CD4-positive, alpha-beta T cell treated with Interferon alpha-2 for 1 hour (primary cell): Measurements from ENCODE around the gene AGO4.
"Not testable (repeated sequence)": the region's sequence is repeated elsewhere in the genome, so short reads cannot be mapped to it uniquely, and the experiment has no call there.

ENCODE experiments used
- DNase-seq, 2 donors: peaks; one replicate each; pipeline ENCODE4 v3.0.0-alpha.2; 2020 to 2022

AGO4 gene

DNA sequence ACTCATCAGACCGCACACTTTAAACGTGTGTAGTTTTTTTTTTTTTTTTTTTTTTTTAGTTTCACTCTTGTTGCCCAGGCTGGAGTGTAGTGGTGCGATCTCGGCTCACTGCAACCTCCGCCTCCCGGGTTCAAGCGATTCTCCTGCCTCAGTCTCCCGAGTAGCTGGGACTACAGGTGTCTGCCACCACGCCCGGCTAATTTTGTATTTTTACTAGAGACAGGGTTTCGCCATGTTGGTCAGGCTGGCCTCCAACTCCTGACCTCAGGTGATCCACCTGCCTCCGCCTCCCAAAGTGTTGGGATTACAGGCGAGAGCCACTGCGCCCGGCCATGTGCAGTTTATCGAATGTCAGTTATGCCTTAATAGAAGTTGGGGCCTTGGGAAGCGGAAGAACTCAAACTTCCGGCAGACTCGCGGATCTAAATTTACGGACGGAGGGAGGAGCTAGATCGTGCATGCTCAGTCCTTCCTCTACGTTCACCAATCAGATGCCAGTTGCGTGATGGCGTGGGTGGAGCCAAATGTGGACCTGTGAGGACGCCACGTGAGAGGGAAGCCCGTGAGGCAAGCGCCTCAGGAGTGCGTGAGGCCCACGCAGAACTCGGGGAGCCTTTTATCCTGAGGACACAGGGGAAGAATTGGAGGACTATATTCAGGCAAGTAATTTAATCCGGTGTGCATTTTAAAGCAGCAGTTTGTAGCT lies 61.6 kb downstream of the AGO4 start:
- not testable (repeated sequence) for DNase-seq

DNA sequence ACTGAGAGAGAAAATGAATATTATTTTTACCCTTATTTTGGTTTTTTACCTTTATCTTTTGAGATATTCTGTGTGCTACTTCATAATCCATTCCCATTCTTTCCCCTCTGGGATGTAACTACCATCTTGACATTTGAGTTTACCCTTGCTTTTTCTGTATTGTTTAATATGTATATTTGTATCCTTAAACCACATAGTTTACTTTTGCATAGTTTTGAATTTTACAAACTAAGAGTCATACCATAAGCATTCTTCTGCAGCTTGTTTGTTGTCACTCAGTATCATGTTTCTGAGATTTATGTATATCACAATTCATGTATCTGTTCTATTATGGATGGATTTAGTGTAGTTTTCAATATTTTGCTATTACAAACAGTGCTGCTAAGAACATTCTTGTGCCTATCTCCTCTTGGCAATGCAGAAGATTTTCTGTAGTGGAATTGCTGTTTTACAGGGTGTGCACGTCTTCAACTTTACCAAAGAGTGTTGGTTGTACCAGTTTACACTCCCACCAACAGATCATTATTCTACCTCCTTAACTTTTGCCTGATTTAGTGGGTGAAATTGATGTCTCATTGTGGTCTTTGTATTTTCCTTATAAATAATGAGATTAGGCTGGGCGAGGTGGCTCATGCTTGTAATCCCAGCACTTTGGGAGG lies 63.0 kb downstream of the AGO4 start:
- no peak for DNase-seq

DNA sequence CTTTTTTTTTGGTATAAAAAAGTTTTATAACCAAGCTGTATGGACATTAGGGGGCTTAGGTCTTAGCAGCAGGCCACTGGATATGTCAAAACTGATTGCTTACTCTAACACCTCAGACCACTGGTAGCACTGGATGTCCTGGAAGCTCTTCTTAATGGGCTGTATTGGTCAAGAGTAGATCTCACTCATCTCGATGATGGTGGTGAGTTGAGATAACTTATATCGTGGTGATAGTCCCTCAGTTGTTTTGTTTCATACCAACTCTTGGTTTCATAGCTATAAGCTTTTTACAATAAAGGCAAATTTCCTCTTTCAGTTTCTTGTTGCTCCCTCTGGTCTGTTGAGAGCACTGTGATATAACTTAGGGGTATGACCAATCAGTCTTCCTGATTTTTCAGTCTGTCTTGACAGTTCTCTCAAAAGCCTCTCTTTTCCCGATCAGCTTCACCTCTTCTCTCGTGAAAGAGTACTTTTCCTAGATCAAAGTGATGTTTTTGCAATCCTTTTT lies 65.5 kb downstream of the AGO4 start:
- DNase-seq: no peak

DNA sequence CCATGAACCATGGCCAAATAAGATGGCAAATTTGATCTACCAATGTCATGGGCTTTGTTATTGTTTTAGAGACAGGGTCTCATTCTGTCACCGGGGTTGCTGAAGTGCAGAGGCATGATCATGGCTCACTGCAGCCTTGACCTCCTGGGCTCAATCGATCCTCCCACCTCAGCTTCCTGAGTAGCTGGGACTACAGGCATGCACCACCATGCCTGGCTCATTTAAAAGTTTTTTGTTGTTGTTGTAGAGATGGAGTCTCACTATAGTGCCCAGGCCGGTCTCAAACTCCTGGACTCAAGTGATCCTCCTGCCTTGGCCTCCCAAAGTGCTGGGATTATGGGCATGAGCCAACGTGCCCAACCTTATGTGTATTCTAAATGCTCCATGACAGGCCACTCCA lies 66.3 kb downstream of the AGO4 start:
- DNase-seq: not testable (repeated sequence)

DNA sequence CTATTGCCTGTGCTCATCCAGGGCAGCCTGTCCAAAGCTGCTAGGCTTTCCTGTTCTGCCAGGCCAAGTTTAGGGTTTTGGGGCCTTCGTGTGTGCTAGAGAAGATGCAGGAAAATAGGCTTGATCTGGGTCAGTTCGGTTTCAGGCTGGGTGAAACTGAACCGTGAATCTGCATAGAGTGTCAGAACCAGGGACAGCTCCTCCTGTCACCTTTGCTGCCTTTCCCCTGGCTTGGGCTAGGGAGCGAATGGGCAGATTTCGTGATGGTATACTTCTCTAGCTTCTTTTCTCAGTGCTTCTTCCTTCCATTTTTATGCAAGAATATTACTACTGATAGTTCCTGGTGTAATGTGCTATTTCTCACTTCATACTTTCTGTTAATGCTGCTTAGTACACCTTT lies 69.2 kb downstream of the AGO4 start:
- DNase-seq: no peak

DNA sequence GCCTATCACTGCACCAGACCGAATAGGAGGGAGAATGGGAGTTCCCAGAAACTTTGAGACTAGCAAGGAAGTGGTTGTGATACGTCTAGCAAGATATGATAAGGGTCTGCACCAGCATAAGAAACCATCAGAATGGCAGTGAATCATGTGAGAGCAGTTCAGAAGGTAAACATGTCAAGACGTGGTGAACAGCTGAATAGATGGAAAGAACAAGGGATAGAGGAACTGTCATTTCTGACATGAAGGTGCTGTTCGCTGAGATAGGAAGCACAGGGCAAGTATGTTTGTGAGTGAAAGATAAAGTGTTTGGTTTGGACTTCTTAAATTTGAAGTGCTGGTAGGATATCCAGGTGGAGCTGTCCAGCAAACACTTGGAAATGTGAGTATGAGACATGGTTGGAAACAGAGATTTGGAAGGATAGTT lies 74.0 kb downstream of the AGO4 start:
- DNase-seq: no peak

DNA sequence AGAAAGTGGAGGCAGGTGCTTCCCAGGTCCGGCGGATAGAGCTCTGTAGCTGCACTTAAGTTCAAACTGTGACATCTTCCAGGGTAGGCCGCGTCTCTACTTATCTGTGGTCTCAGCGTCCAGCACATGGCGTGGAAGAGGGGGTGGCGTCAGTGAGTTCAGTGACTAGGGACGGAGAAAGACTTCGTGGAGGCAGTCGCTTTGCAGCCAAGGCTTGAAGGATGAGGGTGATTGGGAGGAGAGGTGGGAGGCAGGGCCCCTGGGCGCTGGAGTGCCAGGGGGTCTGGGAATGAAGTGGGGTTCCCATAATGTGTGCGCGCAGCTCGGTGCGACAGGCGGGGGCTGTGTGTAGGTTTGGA lies 74.7 kb downstream of the AGO4 start:
- DNase-seq: no peak

DNA sequence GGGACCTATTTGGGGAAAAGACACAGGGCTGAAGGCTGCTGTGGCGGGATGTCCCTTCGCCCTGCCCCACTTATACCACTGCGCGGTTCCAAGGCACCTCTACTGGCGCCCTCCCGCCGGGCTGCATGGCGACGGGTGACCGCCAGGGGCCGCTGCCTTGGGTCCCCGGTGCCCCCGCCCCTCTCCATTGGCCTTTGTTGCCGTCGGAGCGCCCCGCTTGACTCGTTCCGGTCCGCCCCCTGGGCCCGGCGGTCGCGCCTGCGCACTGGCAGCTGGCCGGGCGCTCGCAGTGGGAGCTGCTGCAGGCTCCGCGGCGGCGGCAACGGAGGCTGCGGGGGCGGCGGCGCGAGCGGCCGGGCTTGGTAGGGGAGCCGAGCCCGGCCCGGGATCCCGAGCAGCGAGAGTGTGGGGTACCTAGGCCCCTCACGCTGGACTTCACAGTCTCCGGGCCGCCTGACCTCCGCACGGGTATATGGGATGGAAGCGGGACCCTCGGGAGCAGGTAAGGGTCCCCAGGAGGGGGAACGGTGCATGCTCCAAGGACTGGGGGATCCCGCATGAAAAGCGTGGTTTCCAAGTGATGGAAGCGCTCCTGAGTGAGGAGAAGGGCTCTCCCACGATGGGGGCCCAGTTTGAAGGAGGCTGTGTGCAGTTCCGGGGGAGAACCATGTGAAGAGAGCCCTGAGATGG lies 75.3 kb downstream of the AGO4 start, which contains the start of gene AGO1:
TSS of gene AGO1 (plus strand) at position 265 of the 690 bp plus-strand sequence. CDS start at position 478, 213 bp downstream.
- DNase-seq: peak; percentile 97 to 98

DNA sequence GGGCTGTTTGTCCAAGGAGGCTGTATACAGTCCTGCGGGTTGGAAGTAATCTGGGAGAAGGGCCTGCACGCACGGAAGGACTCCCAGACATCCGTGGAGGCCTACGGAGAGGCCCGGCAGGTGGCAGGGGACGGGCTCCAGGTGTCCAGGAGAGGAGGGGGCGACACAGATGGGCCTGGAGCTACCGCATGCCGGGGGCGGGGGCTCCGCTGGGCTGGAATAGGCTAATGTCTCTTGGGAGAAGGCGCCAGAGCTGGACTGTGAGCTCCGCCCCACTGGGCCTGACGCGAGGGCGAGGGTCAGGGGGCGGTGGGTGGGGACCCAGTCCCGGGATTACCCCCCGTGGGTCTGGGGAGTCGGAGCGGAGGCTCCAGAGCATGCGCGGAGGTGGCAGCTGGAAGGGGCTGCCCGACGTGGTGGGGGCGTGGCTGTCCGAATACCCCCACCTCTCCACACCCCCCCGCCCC lies 75.9 kb downstream of the AGO4 start:
- DNase-seq: peak; percentile 40 to 63

DNA sequence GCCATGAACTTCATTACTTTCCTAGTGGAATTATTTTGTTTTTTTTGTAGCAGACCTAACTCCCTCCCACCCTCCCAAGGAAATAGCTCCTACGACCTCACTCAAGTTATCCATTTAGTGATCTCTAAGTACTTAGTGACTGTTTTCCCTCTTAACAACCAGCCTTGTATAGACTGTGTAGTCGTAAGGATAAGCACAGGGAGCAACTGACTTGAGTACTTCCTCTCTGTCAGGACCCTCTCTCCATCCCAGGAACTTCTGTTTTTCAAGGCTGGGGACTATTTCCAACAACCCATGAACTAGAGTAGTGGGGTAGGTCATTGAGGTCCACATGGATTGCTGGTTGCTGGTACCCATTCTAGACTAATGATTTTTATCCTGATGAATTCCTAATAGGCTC lies 77.1 kb downstream of the AGO4 start:
- DNase-seq: no peak

DNA sequence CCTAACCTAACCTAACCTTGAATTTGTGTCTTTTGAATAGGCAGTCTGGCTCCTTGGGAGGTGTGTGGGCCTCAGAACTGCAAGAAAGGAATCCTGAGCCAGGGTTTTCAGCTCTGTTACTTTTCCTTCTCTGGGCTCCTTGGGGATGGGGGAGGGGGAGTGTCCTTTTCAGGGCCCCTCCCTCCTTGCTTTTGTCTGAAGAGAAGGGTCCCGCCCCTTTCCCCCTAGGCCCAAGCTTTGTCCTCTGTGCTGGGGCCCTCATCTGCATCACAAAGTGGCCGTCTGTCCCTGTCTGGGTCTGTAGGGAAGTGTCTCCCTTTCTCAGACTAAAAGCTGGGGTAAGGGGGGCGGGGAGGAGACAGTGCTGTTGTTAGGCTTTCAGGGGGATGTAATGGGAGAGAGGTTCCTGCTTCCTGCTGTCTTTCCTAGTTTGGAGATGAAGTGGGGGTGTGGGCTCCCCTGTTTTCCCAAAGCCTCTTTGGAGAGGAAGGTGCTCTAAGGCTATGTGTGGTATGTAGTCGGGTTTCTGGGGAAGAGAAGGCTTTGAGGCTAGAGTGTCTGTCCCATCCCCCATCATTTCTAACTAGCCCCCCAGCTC lies 78.2 kb downstream of the AGO4 start:
- DNase-seq: no peak

DNA sequence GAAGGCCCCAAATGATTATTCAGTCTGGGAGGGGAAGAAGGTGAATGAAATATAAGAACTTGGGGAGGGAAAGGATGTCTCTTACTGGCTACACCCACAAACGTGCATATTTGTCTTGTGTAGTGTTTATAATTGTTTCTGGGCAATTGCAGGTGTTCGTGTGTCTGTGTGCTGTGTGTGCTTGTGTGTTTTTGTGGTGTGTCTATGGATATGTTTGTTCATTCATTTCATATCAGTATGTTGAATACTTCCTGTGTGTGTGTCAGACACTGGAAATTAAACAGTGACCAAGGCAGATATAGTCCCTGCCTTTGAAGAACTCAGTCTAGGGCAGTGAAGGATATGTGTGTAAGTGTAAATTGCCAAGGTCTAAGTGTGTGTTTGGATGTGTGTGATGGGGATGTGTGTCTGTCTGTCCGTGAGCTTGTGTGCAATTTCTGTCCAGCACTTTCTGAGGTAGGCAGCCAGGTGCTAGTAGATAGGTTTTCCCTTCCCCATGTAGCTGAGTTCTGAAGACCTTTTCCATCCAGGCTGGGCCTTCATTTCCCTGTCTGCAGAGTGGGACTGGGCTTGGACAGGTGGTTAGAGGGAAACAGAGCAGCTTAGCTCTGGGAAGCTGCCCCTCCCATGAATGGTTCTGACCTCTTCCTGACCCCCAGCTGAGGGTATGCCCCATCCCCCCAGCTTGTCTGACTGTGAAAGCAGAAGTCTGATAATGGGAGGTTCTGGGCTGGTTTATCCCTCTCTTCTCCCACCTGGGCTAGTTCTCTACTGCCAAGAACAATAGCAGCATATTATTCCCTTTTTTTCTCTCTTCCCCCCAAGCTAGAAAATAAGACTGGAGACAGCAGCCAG lies 79.0 kb downstream of the AGO4 start:
- peak in 1 of 2 donors; percentile 14 for DNase-seq

DNA sequence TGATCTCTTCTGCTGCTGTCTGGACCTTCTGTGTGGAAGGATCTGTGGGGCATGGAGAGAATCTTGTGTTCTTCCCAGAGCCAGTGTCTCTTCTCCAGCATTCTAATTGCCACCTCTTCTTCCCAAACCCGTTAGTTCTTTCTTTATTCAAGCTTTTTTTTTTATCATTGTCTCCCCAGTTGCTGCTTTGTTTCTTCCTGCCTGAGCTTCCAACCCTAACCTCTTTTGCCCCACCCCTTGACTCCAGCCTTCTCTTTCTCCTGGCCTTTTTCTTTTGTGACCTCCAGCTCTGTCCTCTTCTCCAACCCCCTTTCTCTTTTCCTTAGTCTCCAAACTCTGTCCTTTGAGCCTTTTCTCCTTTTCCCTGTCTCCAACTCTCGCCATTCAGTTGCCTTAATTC lies 79.7 kb downstream of the AGO4 start:
- DNase-seq: no peak

DNA sequence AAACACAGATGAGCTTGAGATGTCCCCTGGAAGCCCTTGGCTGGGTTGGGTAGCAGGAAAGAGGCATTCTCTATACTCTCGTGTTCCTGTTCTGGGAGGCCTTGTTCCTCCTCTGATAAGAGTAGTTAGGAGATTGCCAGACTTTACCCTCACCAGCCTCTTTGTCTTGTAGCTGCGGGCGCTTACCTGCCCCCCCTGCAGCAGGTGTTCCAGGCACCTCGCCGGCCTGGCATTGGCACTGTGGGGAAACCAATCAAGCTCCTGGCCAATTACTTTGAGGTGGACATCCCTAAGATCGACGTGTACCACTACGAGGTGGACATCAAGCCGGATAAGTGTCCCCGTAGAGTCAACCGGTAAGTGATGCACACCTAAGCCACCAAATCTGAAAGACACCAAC lies 80.4 kb downstream of the AGO4 start:
- DNase-seq: no peak

DNA sequence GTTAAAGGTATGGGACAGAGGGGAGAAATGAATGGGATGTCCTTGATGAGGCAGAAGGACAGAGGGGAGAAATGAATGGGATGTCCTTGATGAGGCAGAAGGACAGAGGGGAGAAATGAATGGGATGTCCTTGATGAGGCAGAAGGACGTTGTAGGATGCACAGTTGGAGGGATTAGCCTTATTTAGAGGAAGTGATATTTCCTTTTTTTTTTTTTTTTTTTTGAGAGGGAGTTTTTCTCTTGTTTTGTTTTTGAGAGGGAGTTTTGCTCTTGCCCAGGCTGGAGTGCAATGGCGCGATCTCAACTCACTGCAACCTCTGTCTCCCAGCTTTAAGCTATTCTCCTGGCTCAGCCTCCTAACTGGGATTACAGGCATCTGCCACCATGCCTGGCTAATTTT lies 81.2 kb downstream of the AGO4 start:
- not testable (repeated sequence) for DNase-seq

DNA sequence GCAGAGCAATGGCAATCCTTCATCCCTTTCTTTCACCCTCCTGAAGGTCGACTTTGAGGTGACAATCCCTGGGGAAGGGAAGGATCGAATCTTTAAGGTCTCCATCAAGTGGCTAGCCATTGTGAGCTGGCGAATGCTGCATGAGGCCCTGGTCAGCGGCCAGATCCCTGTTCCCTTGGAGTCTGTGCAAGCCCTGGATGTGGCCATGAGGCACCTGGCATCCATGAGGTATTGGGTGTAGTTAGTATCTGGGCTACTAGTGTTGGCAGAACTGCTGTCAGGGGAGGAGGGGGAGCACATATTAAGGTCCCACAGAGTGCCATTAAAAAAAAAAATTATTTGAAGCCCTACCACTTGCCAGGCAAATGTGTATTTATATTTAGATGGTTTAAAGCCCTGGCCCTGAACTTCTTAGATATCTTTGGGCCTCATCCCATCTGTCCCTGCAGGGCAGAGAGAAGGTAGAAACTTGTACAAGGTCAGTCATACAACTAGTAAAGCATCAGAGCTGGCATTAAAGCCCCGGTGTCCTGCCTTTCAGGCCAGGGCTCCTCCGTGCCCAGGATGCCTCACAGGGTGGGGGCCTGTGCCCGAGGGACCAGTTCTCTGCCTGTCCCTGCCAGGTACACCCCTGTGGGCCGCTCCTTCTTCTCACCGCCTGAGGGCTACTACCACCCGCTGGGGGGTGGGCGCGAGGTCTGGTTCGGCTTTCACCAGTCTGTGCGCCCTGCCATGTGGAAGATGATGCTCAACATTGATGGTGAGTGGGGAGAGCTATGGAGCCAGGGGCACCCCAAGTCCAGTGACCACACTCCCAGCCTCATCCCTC lies 85.4 kb downstream of the AGO4 start:
- no peak for DNase-seq

DNA sequence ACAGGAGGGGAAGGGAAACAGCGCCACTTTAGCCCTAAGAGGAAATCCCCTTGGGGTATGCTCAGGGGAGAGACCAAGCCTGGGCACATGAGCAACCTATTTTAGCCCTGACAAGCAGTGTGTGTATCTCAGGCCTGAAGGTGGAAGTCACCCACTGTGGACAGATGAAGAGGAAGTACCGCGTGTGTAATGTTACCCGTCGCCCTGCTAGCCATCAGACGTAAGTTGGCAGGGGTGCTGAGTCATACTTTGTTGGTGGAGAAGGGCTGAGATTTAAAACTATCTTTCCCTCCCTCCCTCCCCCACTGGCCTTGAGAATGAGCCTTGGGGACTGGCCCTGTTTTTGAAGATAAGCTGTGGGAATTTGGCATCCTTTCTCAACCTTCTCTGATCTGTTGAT lies 86.4 kb downstream of the AGO4 start:
- DNase-seq: peak; percentile 13 to 71

DNA sequence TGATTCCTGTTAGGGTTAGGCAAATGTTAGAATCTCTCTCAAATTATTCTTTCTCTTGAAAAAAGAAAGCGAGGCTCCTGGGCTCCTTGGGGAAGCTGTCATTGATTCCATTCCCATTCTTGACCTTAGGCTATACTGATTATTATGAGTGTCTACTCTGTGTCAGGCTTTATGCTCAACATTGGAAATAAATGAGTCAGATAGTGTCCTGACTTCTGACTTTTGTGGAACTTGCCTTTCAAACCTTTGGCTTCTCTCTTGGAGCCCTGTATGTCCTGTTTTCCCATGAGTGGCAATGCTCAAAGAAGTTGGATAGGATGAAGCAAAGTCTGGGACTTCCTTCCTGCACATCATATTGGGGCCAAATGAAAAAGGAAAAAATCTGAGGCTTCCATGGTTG lies 86.8 kb downstream of the AGO4 start:
- no peak for DNase-seq

DNA sequence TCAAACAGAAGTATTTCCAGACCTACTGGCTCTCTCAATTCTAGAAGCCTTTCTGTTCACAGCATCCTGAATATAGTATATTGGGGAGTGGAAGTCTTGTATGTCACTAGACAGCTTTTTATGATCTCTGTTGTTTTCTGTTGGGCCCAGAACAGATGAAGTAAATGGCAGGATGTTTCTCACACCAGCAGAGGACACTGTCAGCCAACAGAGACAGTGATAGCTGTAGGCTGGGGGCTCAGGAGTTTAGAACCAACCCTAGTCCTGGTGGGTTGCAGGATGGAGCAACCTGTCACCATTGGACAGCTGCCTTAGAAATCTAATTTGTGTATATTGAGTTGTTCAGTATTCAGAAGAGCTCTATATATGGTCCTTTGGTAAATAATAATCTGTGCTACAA lies 92.1 kb downstream of the AGO4 start:
- DNase-seq: no peak

DNA sequence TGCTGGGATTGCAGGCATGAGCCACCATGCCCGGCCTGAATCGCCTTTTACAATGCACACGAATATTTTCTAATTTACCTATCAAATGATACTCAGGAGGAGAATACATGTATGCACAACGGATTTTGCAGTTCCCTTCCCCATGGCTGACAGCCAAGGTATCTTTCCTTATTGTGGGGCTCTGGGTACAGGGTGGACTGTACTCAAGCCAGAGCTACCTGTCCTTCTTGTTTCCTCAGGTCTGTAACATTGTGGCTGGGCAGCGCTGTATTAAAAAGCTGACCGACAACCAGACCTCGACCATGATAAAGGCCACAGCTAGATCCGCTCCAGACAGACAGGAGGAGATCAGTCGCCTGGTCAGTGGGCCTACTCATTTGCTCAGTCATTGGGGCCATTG lies 93.4 kb downstream of the AGO4 start:
- DNase-seq: no peak

DNA sequence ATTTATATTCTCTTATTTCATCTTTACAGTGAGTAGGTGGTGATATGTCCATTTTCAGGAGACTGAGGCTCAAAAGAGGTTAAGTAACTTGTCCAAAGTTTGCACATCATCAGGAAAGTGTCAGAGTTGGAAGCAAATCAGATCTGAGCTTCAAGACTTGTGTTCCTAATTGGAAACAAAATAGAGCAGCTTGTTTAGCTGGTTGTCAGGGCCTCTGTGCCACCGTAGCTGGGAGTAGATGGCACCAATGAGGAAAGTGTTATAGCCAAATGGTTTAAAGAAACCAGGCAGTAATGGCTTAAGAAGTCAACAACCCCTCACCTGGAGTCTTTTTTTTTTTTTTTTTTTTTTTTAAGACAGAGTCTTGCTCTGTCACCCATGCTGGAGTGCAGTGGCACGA lies 94.9 kb downstream of the AGO4 start:
- no peak for DNase-seq
